GM23338 (cell line): ENCODE data around the gene CDK14. TPM values are rescaled to one million over a fixed set of nuclear protein-coding genes. Genes with fewer than 3 reads are reported as not detected.

ENCODE experiments used
- ATAC-seq: fragments of 200-7000 bp; cut with Tn5 transposase; 3 replicates; pipeline ENCODE4 v1.9.1; 2020
- DNase-seq: peaks from one replicate; pipeline ENCODE4 v3.0.0-alpha.2; 2015; ENCODE audit warnings: low spot score
- H2AFZ ChIP-seq: fragments of 200-600 bp; sonication (generic); 2 replicates; pipeline ENCODE4 v1.8.0; 2016; ENCODE audit warnings: antibody characterized with exemption, mild to moderate bottlenecking, moderate library complexity
- H3F3A ChIP-seq: fragments of 200-600 bp; sonication (generic); replicated peaks from 2 replicates; pipeline ENCODE4 v1.8.0; 2017; ENCODE audit warnings: antibody characterized with exemption, mixed run types, low read depth
- H3K27ac ChIP-seq: fragments of 200-600 bp; sonication (generic); 2 replicates; pipeline ENCODE4 v1.6.1; 2016; ENCODE audit warnings: low read depth
- H3K27me3 ChIP-seq: fragments of 200-600 bp; sonication (generic); 2 replicates; pipeline ENCODE4 v1.8.0; 2016; ENCODE audit warnings: mild to moderate bottlenecking, mixed run types, moderate library complexity; ENCODE audit not compliant: insufficient read depth
- H3K36me3 ChIP-seq: fragments of 200-600 bp; sonication (generic); 2 replicates; pipeline ENCODE4 v1.8.0; 2016; ENCODE audit warnings: mild to moderate bottlenecking; ENCODE audit not compliant: insufficient read depth
- H3K4me1 ChIP-seq: fragments of 200-600 bp; sonication (generic); 2 replicates; pipeline ENCODE4 v1.8.0; 2016; ENCODE audit warnings: mild to moderate bottlenecking, moderate library complexity; ENCODE audit not compliant: insufficient read depth
- H3K4me2 ChIP-seq: fragments of 200-600 bp; sonication (generic); 2 replicates; pipeline ENCODE4 v1.7.1; 2017; ENCODE audit warnings: mixed run types
- H3K4me3 ChIP-seq: fragments of 200-600 bp; sonication (generic); 2 replicates; pipeline ENCODE4 v1.6.1; 2016; ENCODE audit warnings: mixed run types
- H3K79me2 ChIP-seq: fragments of 200-600 bp; sonication (generic); replicated peaks from 2 replicates; pipeline ENCODE4 v1.8.0; 2017; ENCODE audit warnings: mild to moderate bottlenecking; ENCODE audit not compliant: insufficient read depth
- H3K9me2 ChIP-seq: fragments of 200-600 bp; sonication (generic); 2 replicates; pipeline ENCODE4 v1.8.0; 2017; ENCODE audit not compliant: insufficient read depth
- H4K20me1 ChIP-seq: fragments of 200-600 bp; sonication (generic); replicated peaks from 2 replicates; pipeline ENCODE4 v1.8.0; 2017; ENCODE audit warnings: mild to moderate bottlenecking; ENCODE audit not compliant: insufficient read depth
- H3K27ac Mint-ChIP-seq: 2 replicates; pipeline ENCODE4 v1.8.0; 2020; ENCODE audit warnings: inconsistent platforms, mild to moderate bottlenecking, moderate library complexity, mixed read lengths
- H3K27me3 Mint-ChIP-seq: 3 replicates; pipeline ENCODE4 v1.8.0; 2022; ENCODE audit warnings: low read depth, mild to moderate bottlenecking, moderate library complexity, mixed read lengths, inconsistent platforms; ENCODE audit not compliant: insufficient read depth, poor library complexity
- H3K36me3 Mint-ChIP-seq: 3 replicates; pipeline ENCODE4 v1.8.0; 2021; ENCODE audit warnings: low read depth, mild to moderate bottlenecking, inconsistent platforms, moderate library complexity, mixed read lengths
- H3K4me1 Mint-ChIP-seq: 3 replicates; pipeline ENCODE4 v1.8.0; 2020; ENCODE audit warnings: mild to moderate bottlenecking, inconsistent platforms, mixed read lengths
- H3K4me3 Mint-ChIP-seq: 3 replicates; pipeline ENCODE4 v1.8.0; 2021; ENCODE audit warnings: moderate library complexity, mild to moderate bottlenecking, inconsistent platforms, mixed read lengths
- H3K9me3 Mint-ChIP-seq: 3 replicates; pipeline ENCODE4 v1.8.0; 2020; ENCODE audit warnings: moderate library complexity, mild to moderate bottlenecking, inconsistent platforms, mixed read lengths
- CREB1 ChIP-seq: fragments of 250-450 bp; sonication (Bioruptor Pico); IDR thresholded peaks from 2 replicates; pipeline ENCODE4 v1.5.0; 2020; ENCODE audit warnings: low read depth, mild to moderate bottlenecking, moderate library complexity
- CTCF ChIP-seq, 2 experiments: fragments of 200-600 bp in 1 of 2; sonication (generic) in 1 of 2; conservative IDR thresholded peaks; 2 replicates each; pipeline versions ENCODE4 v1.5.1 to v1.6.1; 2016 to 2017; ENCODE audit warnings: antibody characterized with exemption in 2 of 2, low read depth in 2 of 2, mild to moderate bottlenecking in 2 of 2, moderate library complexity in 1 of 2
- EZH2 ChIP-seq: fragments of 200-600 bp; sonication (generic); IDR thresholded peaks from one replicate; pipeline ENCODE4 v1.8.0; 2017; ENCODE audit warnings: antibody characterized with exemption, mild to moderate bottlenecking, low read depth; ENCODE audit not compliant: unreplicated experiment
- EZH2phosphoT487 ChIP-seq: fragments of 200-600 bp; sonication (generic); IDR thresholded peaks from one replicate; pipeline ENCODE4 v1.8.1; 2018; ENCODE audit warnings: antibody characterized with exemption; ENCODE audit not compliant: unreplicated experiment
- JUNB ChIP-seq: IDR thresholded peaks from one replicate; pipeline ENCODE4 v1.6.1; 2016; ENCODE audit warnings: antibody characterized with exemption; ENCODE audit not compliant: unreplicated experiment
- NANOG ChIP-seq: IDR thresholded peaks from 2 replicates; pipeline ENCODE4 v1.6.1; 2016; ENCODE audit warnings: antibody characterized with exemption, borderline replicate concordance
- POLR2AphosphoS5 ChIP-seq: IDR thresholded peaks from 2 replicates; pipeline ENCODE4 v1.6.1; 2016; ENCODE audit warnings: antibody characterized with exemption, low read depth
- STAT1 ChIP-seq: IDR thresholded peaks from one replicate; pipeline ENCODE4 v1.6.1; 2016; ENCODE audit warnings: antibody characterized with exemption; ENCODE audit not compliant: unreplicated experiment
- ZNF114 ChIP-seq: fragments of 250-450 bp; sonication (Bioruptor Pico); IDR thresholded peaks from 2 replicates; pipeline ENCODE4 v1.5.0; 2020; ENCODE audit warnings: mild to moderate bottlenecking, moderate library complexity
- ZNF331 ChIP-seq: fragments of 250-450 bp; sonication (Bioruptor Pico); IDR thresholded peaks from 2 replicates; pipeline ENCODE4 v1.5.0; 2020; ENCODE audit warnings: low read depth, mild to moderate bottlenecking, moderate library complexity
- polyA plus RNA-seq: library from polyadenylated mRNA; unstranded; fragments of >200 nt; fragmentation: Nextera tagmentation; extraction: Ambion mirVana; gene quantifications from 2 replicates; pipeline ENCODE4 v1.2.1, GENCODE V29; 2016
- total RNA-seq: library from RNA; depleted of rRNA; stranded (reverse); fragments of >200 nt; shearing (Covaris generic); gene quantifications from 2 replicates; pipeline ENCODE4 v1.2.3, GENCODE V29; 2014
- TF ChIP-seq, protein P1 (sequence below): fragments of 250-450 bp; sonication (Bioruptor Pico); IDR thresholded peaks from 2 replicates; pipeline ENCODE4 v1.5.0; 2020; ENCODE audit warnings: mild to moderate bottlenecking, moderate library complexity
- TF ChIP-seq, protein P2 (sequence below): IDR thresholded peaks from one replicate; pipeline ENCODE4 v1.6.1; 2018; ENCODE audit warnings: antibody characterized with exemption; ENCODE audit not compliant: unreplicated experiment
- TF ChIP-seq, protein P3 (sequence below): IDR thresholded peaks from 2 replicates; pipeline ENCODE4 v1.6.1; 2016; ENCODE audit warnings: antibody characterized with exemption

The CDK14 gene
- total and polyA plus RNA-seq, 2 experiments from 2014 or later: 11.2 to 24.0 TPM

GRCh38 chr7:91165846-91166230 lies 569.7 kb downstream of the CDK14 start:
- no peak overlapping the region for H3K27ac ChIP-seq
- ATAC-seq: no peak
- peaks cover 9% of the 10 kb centered on the region; the same call in 2 of the 3 replicates for H3K4me1 Mint-ChIP-seq

More at GRCh38 chr7:91165846-91166230, 569.7 kb downstream of the CDK14 start:
- Mint-ChIP-seq H3K9me3 (no peaks in the 10 kb centered on the region), H3K27ac (no peak overlapping the region), H3K36me3 (no peaks in the 10 kb centered on the region), H3K27me3 (peaks cover 5% of the 10 kb centered on the region), H3K4me3 (no peak overlapping the region)
- H3K4me3 ChIP-seq: no peak overlapping the region
- no peaks in the 10 kb centered on the region for H3K79me2 ChIP-seq
- no peaks in the 10 kb centered on the region for H3K36me3 ChIP-seq
- peaks cover 36% of the 10 kb centered on the region for H3K27me3 ChIP-seq
- H3K4me2 ChIP-seq: no peak overlapping the region
- DNase-seq: no peak
- H2AFZ ChIP-seq: no peak overlapping the region
- no peak for TF ChIP-seq POLR2AphosphoS5
- TF ChIP-seq, protein P1, sequence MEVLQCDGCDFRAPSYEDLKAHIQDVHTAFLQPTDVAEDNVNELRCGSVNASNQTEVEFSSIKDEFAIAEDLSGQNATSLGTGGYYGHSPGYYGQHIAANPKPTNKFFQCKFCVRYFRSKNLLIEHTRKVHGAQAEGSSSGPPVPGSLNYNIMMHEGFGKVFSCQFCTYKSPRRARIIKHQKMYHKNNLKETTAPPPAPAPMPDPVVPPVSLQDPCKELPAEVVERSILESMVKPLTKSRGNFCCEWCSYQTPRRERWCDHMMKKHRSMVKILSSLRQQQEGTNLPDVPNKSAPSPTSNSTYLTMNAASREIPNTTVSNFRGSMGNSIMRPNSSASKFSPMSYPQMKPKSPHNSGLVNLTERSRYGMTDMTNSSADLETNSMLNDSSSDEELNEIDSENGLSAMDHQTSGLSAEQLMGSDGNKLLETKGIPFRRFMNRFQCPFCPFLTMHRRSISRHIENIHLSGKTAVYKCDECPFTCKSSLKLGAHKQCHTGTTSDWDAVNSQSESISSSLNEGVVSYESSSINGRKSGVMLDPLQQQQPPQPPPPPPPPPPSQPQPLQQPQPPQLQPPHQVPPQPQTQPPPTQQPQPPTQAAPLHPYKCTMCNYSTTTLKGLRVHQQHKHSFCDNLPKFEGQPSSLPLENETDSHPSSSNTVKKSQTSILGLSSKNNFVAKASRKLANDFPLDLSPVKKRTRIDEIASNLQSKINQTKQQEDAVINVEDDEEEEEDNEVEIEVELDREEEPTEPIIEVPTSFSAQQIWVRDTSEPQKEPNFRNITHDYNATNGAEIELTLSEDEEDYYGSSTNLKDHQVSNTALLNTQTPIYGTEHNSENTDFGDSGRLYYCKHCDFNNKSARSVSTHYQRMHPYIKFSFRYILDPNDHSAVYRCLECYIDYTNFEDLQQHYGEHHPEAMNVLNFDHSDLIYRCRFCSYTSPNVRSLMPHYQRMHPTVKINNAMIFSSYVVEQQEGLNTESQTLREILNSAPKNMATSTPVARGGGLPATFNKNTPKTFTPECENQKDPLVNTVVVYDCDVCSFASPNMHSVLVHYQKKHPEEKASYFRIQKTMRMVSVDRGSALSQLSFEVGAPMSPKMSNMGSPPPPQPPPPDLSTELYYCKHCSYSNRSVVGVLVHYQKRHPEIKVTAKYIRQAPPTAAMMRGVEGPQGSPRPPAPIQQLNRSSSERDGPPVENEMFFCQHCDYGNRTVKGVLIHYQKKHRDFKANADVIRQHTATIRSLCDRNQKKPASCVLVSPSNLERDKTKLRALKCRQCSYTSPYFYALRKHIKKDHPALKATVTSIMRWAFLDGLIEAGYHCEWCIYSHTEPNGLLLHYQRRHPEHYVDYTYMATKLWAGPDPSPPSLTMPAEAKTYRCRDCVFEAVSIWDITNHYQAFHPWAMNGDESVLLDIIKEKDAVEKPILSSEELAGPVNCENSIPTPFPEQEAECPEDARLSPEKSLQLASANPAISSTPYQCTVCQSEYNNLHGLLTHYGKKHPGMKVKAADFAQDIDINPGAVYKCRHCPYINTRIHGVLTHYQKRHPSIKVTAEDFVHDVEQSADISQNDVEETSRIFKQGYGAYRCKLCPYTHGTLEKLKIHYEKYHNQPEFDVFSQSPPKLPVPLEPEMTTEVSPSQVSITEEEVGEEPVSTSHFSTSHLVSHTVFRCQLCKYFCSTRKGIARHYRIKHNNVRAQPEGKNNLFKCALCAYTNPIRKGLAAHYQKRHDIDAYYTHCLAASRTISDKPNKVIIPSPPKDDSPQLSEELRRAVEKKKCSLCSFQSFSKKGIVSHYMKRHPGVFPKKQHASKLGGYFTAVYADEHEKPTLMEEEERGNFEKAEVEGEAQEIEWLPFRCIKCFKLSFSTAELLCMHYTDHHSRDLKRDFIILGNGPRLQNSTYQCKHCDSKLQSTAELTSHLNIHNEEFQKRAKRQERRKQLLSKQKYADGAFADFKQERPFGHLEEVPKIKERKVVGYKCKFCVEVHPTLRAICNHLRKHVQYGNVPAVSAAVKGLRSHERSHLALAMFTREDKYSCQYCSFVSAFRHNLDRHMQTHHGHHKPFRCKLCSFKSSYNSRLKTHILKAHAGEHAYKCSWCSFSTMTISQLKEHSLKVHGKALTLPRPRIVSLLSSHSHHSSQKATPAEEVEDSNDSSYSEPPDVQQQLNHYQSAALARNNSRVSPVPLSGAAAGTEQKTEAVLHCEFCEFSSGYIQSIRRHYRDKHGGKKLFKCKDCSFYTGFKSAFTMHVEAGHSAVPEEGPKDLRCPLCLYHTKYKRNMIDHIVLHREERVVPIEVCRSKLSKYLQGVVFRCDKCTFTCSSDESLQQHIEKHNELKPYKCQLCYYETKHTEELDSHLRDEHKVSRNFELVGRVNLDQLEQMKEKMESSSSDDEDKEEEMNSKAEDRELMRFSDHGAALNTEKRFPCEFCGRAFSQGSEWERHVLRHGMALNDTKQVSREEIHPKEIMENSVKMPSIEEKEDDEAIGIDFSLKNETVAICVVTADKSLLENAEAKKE (CRISPR knock-in tag): no peak
- no peak for TF ChIP-seq EZH2
- TF ChIP-seq CTCF (conservative IDR thresholded peaks at IDR 0.05; ENCODE audit: low read depth in 2 of 2): no peak
- TF ChIP-seq ZNF114: no peak
- no peak for TF ChIP-seq CREB1 (CRISPR knock-in tag)
- TF ChIP-seq STAT1: no peak
- TF ChIP-seq, protein P2, sequence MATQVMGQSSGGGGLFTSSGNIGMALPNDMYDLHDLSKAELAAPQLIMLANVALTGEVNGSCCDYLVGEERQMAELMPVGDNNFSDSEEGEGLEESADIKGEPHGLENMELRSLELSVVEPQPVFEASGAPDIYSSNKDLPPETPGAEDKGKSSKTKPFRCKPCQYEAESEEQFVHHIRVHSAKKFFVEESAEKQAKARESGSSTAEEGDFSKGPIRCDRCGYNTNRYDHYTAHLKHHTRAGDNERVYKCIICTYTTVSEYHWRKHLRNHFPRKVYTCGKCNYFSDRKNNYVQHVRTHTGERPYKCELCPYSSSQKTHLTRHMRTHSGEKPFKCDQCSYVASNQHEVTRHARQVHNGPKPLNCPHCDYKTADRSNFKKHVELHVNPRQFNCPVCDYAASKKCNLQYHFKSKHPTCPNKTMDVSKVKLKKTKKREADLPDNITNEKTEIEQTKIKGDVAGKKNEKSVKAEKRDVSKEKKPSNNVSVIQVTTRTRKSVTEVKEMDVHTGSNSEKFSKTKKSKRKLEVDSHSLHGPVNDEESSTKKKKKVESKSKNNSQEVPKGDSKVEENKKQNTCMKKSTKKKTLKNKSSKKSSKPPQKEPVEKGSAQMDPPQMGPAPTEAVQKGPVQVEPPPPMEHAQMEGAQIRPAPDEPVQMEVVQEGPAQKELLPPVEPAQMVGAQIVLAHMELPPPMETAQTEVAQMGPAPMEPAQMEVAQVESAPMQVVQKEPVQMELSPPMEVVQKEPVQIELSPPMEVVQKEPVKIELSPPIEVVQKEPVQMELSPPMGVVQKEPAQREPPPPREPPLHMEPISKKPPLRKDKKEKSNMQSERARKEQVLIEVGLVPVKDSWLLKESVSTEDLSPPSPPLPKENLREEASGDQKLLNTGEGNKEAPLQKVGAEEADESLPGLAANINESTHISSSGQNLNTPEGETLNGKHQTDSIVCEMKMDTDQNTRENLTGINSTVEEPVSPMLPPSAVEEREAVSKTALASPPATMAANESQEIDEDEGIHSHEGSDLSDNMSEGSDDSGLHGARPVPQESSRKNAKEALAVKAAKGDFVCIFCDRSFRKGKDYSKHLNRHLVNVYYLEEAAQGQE: no peak
- no peak for TF ChIP-seq EZH2phosphoT487
- TF ChIP-seq, protein P3, sequence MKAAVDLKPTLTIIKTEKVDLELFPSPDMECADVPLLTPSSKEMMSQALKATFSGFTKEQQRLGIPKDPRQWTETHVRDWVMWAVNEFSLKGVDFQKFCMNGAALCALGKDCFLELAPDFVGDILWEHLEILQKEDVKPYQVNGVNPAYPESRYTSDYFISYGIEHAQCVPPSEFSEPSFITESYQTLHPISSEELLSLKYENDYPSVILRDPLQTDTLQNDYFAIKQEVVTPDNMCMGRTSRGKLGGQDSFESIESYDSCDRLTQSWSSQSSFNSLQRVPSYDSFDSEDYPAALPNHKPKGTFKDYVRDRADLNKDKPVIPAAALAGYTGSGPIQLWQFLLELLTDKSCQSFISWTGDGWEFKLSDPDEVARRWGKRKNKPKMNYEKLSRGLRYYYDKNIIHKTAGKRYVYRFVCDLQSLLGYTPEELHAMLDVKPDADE: no peak
- TF ChIP-seq JUNB: no peak
- TF ChIP-seq ZNF331 (CRISPR knock-in tag): no peak
- no peak for TF ChIP-seq NANOG
- H3F3A ChIP-seq: no peaks in the 10 kb centered on the region
- peaks cover 11% of the 10 kb centered on the region; the same call in 1 of the 2 replicates for H4K20me1 ChIP-seq
- H3K4me1 ChIP-seq: peaks cover 14% of the 10 kb centered on the region
- no peaks in the 10 kb centered on the region for H3K9me2 ChIP-seq
